HG03565 (cell line): ENCODE results near the gene RTN4RL1.

Experiments used
- ATAC-seq: cut with Tn5 transposase; IDR thresholded peaks from one replicate; pipeline ENCODE4 v1.9.1; 2021; ENCODE audit warnings: mild to moderate bottlenecking, moderate library complexity; ENCODE audit not compliant: unreplicated experiment

The RTN4RL1 gene

GRCh38 chr17:1931844-1932579, 93.1 kb downstream of the RTN4RL1 start:
- no peak for ATAC-seq

GRCh38 chr17:1930337-1930645, 94.8 kb downstream of the RTN4RL1 start:
- ATAC-seq: no peak

- no peak for ATAC-seq
These were observed 96.2 kb downstream of the RTN4RL1 start for GRCh38 chr17:1928976-1929375.

GRCh38 chr17:1920948-1921351, 104.2 kb downstream of the RTN4RL1 start:
- ATAC-seq: no peak

- no peak for ATAC-seq
These were observed 105.9 kb downstream of the RTN4RL1 start for GRCh38 chr17:1919201-1919600.

- no peak for ATAC-seq
These were observed 106.6 kb downstream of the RTN4RL1 start for GRCh38 chr17:1918346-1919162.

GRCh38 chr17:1916963-1917715, 108.0 kb downstream of the RTN4RL1 start:
- ATAC-seq: no peak

- ATAC-seq: no peak
These were observed 108.8 kb downstream of the RTN4RL1 start for GRCh38 chr17:1916316-1916715.

- ATAC-seq: no peak
These were observed 109.2 kb downstream of the RTN4RL1 start for GRCh38 chr17:1915889-1916288.

GRCh38 chr17:1914661-1915083, 110.5 kb downstream of the RTN4RL1 start:
- no peak for ATAC-seq

GRCh38 chr17:1913702-1914101, 111.4 kb downstream of the RTN4RL1 start:
- ATAC-seq: no peak

GRCh38 chr17:1912146-1912545, 113.0 kb downstream of the RTN4RL1 start:
- no peak for ATAC-seq

GRCh38 chr17:1909985-1910384, 115.1 kb downstream of the RTN4RL1 start:
- no peak for ATAC-seq

GRCh38 chr17:1908699-1909309, 116.3 kb downstream of the RTN4RL1 start:
- no peak for ATAC-seq

- ATAC-seq: no peak
These were observed 117.0 kb downstream of the RTN4RL1 start for GRCh38 chr17:1907909-1908698.

GRCh38 chr17:1907216-1907631, 117.9 kb downstream of the RTN4RL1 start:
- no peak for ATAC-seq

- ATAC-seq: no peak
These were observed 118.5 kb downstream of the RTN4RL1 start for GRCh38 chr17:1906662-1907101.

GRCh38 chr17:1905190-1905913, 119.8 kb downstream of the RTN4RL1 start:
- no peak for ATAC-seq

- no peak for ATAC-seq
These were observed 120.6 kb downstream of the RTN4RL1 start for GRCh38 chr17:1904273-1905182.
